Dedifferentiated amniotic fluid mesenchymal stem cell (primary cell): Measurements from ENCODE around the gene CYTL1.

ENCODE experiments used
- DNase-seq: peaks from one replicate; pipeline ENCODE4 v3.0.0-alpha.2; 2016; ENCODE audit errors: extremely low spot score

The CYTL1 gene

DNA sequence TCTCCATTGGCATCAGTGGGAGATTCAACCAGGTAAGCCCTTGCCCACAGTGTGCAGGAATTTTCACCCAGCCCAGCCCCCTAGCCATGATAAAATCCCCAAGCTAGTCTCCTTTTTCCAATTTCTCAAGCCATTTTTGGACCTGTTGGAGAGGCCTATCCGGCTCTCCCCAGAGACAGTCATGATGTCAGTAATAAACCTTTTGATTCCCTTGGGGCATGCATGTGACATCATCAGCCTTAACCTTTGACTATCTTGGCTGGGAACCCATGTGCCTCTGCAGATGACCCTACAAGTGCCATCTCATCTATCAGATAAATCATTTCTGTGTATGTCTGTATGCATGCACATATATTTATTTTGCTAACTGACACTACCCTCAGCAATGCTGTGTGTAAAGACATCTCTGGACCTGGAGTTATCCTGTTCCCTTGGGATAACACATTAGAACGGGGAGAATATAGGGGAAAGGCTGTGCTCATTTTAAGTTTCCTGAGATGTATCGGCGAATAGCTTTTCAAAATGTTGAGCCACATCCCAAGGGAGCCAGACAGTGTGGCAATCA is 51.0 kb downstream of the CYTL1 start:
- DNase-seq = no peak
